Stimulated activated CD8-positive, alpha-beta memory T cell treated with anti-CD3 and anti-CD28 coated beads, Interleukin-7, amount 100 ng/mL, for 4 hours (primary cell): ENCODE data around the gene C3.
A peak's percentile ranks its signal among the peaks of the same experiment; 100 is the strongest.
"Not testable (repeated sequence)": the region's sequence is repeated elsewhere in the genome, so short reads cannot be mapped to it uniquely, and the experiment has no call there.

Experiments
- DNase-seq, 2 donors: peaks; one replicate each; pipeline ENCODE4 v3.0.0-alpha.2; 2020; ENCODE audit warnings: low read depth in 2 of 2

Gene C3

DNA sequence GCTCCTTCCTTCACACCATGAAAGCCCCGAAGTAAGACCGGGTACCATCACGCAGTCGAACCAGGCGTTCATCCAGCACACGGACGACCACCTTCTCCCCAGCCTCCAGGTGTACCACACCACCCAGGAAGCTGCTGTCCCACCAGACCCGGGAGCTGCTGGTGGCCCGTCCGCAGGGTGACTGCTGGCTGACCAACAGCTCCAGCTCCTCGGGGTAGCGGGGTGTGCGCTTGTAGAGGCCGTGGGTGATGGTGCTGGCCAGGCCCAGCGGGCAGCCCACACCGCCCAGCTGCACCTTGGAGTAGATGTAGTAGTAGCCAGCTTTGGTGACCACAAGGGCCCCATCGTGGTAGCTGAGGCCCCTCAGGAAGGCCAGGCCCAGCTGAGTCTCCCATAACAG is 55.5 kb downstream of the C3 start:
- no peak for DNase-seq

DNA sequence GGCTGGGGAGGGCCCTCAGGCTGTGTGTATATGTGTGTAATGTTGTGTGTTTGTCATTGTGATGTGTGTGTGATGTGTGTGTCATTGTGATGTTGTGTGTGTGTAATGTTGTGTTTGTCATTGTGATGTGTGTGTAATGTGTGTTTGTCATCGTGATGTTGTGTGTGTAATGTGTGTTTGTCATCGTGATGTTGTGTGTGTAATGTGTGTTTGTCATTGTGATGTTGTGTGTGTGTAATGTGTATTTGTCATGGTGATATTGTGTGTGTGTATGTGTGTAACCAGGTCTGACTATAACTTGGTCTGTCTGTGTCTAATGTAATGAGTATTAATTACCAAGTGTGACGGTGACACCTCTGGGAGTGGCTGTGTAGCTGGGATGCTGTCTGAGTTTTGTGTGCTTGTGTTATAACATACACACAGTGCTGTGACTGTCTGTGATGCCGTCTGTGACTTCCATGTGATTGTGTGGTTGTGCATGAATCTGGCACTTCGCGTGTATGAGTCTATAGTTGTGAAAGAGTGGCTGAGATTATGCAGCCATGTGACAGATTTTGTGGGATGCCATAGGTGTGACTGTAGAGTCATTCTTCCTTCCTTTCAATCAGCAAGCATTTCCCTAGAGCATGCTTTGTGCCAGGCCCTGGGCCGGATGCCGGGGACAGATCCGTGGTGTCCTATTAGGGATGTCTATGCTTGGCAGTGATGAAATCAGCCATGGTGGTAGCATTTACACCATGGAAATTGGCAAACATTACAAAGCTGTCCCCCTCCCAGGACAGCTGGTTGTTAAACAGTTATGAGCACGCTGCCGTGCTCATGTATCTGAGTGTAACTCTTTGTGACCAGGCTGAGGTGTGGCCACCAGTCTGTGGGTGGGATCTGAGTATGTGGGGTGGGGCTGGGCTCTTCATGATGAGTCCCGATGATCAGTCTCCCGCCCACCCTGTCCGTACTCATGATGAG is 56.9 kb downstream of the C3 start:
- peak in 1 of 2 donors; percentile 46 for DNase-seq

GRCh38 chr19:6662702-6663101 is 57.7 kb downstream of the C3 start:
- DNase-seq, result no peak

GRCh38 chr19:6661509-6662244 is 58.8 kb downstream of the C3 start:
- peak; percentile 44 to 67 for DNase-seq

DNA sequence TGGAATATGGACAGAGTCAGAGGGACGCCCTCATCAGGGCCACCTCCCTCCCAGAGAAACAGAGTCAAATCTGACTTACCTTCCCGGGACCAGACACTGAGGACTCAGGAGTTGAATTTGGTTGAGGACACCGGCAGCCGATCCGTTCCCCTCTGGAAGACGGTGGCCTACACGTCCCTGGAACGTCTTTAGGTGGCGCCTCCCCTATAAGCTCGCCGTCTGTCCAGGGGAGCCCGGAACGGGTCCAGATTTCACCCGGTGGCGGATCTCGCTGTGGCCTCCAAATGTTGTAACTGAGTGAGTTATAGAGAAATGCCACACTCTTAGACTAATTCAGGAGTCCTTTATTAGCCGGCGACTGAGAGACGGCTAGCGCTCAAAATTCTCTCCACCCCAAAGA is 59.5 kb downstream of the C3 start:
- no peak for DNase-seq

DNA sequence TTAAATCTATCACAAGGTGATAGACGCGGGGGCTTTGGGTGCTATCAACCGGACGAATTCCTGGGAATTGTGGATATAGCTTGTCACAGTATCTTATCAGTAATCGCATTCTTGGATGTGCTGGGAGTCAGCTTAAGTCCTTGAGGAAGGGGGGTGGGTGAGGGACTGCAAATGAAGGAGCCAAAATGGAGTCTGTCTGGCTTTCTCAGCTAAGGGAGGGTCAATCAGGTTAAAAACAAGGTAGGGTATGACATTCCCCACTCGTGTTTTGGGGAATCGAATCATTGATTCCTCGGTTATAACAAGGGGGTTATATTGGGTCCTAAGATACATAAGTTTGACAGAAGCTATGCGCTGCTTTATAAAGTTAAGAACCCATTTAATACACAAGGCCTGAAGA is 64.1 kb downstream of the C3 start:
- DNase-seq, result not testable (repeated sequence)

DNA sequence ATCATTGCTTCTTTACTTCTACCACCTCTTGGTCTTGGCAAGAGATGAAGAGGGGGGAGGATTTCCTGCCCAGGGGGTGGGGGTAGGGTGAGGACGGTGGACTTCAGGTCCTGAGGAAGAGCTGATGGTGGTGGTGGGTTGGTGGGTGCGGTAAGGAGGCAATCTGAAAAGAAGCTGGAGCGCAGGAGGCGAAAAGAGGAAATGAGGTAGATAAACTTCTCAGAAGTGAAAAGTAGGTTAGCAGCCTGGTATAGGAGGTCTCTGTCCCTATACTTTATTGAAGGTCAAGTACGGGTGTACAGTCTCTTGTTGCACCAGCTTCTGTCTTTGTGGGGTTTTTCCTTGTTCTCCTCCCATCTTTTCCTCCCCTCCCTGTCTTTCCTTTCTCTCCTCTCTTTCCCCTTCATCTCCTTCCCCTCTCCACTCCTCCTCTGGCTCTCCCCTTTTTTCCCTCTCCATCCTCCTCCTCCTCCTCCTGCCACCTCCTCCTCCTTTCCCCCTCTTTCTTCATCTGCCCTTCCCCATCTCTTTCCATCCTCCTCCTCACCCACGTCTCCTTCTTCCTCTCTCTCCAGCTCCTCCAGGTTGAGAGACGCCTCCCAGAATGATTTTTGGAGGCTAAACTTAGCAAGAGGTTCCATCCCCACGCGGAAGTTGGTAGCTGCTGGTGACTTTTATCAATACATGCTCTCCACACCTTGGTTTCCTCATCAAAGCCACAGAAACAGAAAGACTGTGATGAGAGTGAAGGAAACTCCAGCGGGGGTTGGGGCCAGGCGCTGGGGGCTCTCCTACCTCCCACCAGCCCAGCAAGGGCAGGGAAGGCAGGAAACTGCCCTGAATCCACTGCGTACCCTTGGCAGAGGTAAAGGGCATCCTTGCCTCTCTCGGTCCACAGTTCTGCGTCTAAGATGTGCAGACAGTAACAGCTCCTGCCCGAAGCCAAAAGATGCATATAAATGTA is 65.8 kb downstream of the C3 start:
- peak in 1 of 2 donors; percentile 61 for DNase-seq

DNA sequence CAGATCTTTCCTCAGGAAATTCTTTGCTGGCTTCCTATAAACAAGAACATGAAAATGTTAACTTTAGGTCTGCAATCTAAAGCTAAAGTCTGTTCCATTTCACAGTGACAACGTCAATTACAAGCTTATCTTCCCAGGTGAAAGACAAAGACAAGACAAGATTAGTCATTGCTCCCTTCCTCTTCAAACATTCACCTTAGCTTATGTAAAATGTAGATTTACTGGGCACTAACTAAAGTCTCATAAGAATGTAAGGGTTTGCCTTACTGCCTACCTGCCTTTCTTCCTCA is 67.7 kb downstream of the C3 start:
- no peak for DNase-seq

- no peak for DNase-seq
Measured at GRCh38 chr19:6651965-6652804, 68.3 kb downstream of the C3 start.

GRCh38 chr19:6649185-6649584 is 71.3 kb downstream of the C3 start:
- DNase-seq, result no peak

- DNase-seq, result no peak
Measured at GRCh38 chr19:6648141-6648715, 72.2 kb downstream of the C3 start.

- no peak for DNase-seq
Measured at GRCh38 chr19:6644796-6645195, 75.7 kb downstream of the C3 start.

DNA sequence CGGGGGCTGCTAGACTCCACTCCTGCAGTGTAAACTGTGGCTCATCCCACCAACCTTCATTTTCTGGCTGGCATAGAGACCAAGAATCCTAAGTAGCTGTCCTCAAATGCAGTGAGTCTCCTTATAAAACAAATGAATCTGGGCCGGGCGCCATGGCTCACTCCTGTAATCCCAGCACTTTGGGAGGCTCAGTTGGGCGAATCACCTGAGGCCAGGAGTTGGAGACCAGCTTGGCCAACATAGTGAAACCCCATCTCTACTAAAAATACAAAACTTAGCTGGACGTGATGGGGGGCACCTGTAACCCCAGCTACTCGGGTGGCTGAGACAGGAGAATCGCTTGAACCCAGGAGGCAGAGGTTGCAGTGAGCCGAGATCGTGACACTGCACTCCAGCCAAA is 80.1 kb downstream of the C3 start:
- not testable (repeated sequence) for DNase-seq

- no peak for DNase-seq
Measured at GRCh38 chr19:6639439-6639838, 81.0 kb downstream of the C3 start.

DNA sequence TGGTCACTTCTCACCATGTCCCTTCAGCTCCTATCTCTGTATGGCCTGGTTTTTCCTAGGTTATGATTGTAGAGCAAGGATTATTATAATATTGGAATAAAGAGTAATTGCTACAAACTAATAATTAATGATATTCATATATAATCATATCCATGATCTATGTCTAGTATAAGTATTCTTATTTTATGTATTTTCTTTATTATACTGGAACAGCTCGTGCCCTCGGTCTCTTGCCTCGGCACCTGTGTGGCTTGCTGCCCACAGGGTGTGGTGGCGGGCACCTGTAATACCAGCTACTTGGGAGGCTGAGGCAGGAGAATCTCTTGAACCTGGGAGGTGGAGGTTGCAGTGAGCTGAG is 87.0 kb downstream of the C3 start:
- DNase-seq, result not testable (repeated sequence)

- peak in 1 of 2 donors; percentile 16 for DNase-seq
Measured at GRCh38 chr19:6632747-6633455, 87.5 kb downstream of the C3 start.

DNA sequence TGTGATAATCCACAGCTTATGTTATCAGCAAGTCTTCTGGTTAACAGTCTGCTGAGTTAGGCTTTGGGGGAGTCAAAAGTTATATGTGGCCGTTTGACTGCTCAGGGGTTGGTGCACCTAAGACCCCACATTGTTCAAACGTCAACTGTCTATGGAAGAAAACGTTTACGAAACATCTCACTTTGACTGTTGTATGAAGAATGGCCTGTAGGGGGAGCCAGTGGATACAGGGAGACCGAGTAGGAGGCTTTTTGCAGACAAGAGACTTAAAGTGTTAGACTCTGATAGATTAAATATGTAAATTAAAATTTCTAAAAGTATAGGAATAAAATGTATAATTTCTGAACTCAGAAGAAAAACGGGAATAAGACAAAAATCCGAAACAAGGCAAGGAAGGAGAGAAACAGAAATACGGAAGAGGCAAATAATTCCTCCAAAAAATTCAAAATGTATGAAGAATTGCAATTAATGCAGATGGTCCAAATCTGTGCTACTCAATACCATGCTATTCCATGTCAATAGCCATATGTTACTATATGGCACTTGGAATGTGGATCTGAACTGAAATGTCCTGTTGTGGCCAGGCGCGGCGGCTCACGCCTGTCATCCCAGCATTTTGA is 88.3 kb downstream of the C3 start:
- peak; percentile 50 to 80 for DNase-seq
